SIG-M5 treated with dmso at 0.1 percent for 504 hours (cell line): ENCODE results near the gene EPHA2.
A peak's percentile ranks its signal among the peaks of the same experiment; 100 is the strongest.
"Not testable (repeated sequence)": the region's sequence is repeated elsewhere in the genome, so short reads cannot be mapped to it uniquely, and the experiment has no call there.

ENCODE experiments used
- DNase-seq: peaks from one replicate; lab custom pipeline; 2025; ENCODE audit not compliant: unreplicated experiment; lab: John Stamatoyannopoulos, UW

Gene EPHA2

GRCh38 chr1:16168622-16169360 is 12.9 kb upstream of the EPHA2 start:
- no peak for DNase-seq

DNA sequence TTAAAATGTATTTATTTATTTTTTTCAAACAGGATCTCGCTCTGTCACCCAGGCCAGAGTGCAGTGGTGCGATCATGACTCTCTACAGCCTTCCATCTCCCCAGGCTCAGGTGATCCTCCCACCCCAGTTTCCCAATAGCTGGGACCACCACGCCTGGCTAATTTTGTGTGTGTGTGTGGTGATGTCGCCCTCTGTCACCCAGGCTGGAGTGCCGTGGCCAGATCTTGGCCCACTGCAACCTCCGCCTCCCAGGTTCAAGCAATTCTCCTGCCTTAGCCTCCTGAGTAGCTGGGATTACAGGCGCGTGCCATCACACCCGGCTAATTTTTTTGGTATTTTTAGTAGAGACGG is 12.3 kb upstream of the EPHA2 start:
- not testable (repeated sequence) for DNase-seq

DNA sequence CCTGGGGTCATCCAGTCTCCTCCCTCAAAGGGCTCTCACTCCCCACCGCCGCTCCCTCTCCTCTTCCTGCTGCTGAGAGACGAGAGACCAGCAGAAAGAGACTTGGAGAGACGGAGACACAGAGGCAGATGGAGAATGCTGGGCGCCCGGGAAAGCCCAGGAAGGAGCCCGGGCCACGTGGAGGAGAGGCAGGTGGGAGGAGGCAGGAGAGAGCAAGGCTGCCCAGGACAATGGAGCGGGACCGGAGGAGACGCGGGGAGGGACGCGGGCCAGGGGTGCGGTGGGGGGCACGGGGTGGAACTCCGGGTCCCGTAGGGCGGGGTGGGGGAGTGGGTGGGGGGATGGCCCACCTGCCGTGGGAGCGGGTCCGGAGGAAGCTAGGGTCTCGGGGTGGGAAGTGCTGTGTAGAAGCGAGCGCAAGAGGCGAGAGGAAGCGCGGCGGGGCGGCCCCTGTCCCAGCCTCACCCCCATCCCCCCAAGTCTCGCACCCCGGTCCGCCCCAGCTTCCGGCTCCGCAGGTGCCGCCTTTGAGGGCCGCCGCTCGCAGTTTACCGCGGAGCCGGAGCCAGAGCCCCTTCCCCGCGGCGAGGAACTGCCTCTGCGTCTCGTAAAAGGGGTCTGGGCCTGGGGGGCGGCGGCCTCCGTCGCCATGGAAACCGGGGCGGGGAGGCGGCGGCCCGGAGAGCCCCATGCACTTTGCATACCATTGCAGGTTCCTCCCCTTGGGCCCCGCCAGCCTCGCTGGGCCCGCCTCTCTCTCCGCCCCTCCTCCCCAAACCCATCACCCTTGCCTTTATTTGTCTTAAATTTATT is 11.7 kb upstream of the EPHA2 start:
- peak; percentile 18 for DNase-seq

DNA sequence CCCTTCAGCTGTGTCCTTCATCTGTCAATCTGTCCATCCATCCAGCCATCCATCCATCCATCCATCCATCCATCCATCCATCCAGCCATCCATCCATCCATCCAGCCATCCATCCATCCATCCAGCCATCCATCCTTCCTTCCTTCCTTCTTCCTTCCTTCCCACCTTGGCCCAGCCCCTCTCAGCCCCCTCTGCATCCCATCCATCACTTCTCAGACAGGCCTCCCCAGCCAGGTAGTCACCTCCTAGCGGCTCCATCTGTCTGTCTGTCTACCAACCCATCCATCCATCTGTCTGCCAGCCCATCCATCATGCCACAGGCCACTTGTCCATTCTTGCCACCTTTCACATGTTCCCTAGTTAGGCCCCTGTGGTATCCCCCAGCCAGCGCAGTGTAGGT is 10.2 kb upstream of the EPHA2 start:
- no peak for DNase-seq

GRCh38 chr1:16165548-16165947 is 9.7 kb upstream of the EPHA2 start:
- no peak for DNase-seq

DNA sequence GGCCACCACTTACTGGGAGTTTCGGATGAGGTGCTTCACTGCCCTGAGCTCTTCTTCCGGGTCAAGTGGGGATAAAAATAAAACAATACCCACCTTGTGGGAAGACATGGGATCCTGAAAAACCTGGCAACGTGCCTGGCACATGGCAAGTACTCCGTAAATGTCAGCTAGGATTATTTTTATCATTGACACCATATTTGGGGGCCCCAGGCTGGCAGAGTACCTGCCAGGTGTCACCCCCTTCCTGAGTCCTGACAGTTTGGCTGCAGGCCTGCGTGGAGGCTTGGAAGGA is 9.2 kb upstream of the EPHA2 start:
- DNase-seq = no peak

- peak; percentile 66 for DNase-seq
These were observed 8.6 kb upstream of the EPHA2 start for GRCh38 chr1:16164213-16165072.

GRCh38 chr1:16163608-16164212 is 7.8 kb upstream of the EPHA2 start:
- not testable (repeated sequence) for DNase-seq

GRCh38 chr1:16162163-16162822 is 6.4 kb upstream of the EPHA2 start:
- DNase-seq = no peak

GRCh38 chr1:16161717-16162116 is 5.8 kb upstream of the EPHA2 start:
- no peak for DNase-seq

- no peak for DNase-seq
These were observed 3.3 kb upstream of the EPHA2 start for GRCh38 chr1:16158993-16159831.

DNA sequence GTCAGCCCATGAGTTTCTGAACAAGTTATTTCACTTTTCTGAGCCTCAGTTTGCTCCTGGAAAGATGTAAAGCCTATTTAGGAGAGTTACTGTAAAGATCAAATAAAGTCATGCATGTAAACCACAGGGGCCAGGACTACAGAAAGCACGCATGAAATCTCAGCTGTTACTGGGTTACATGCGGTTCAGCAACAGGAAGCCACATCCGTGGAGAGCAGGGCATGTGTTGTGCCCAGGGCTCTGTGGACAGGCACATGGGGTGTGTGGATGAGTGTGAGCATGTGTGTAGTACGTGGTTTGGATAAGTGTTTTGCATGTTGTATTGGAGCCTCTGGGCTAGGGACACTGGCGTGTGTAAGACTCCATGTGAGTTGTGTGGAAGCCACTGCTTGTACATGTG is 2.2 kb upstream of the EPHA2 start:
- DNase-seq = no peak

- no peak for DNase-seq
These were observed 1.1 kb upstream of the EPHA2 start for GRCh38 chr1:16156848-16157495.

- DNase-seq = no peak
These were observed 1.7 kb downstream of the EPHA2 start for GRCh38 chr1:16153999-16154673.

GRCh38 chr1:16153096-16153998 is 2.5 kb downstream of the EPHA2 start:
- DNase-seq = no peak

GRCh38 chr1:16152481-16153087 is 3.3 kb downstream of the EPHA2 start:
- DNase-seq = no peak

- no peak for DNase-seq
These were observed 3.9 kb downstream of the EPHA2 start for GRCh38 chr1:16151995-16152384.
